Neutrophil (primary cell): ENCODE measurements around the gene TTC24.

Experiments
- H3K27ac ChIP-seq: fragments of 200-600 bp; sonication (generic); 2 replicates; pipeline ENCODE4 v1.5.1; 2016; ENCODE audit warnings: mild to moderate bottlenecking, moderate library complexity
- H3K27me3 ChIP-seq: fragments of 200-600 bp; sonication (generic); 2 replicates; pipeline ENCODE4 v1.6.0; 2016; ENCODE audit warnings: mild to moderate bottlenecking
- H3K36me3 ChIP-seq: fragments of 200-600 bp; sonication (generic); 2 replicates; pipeline ENCODE4 v1.5.1; 2017
- H3K4me1 ChIP-seq, 2 experiments: fragments of 200-600 bp in 1 of 2; sonication (generic) in 1 of 2; 1 replicate in 1 of 2; 2 replicates in 1 of 2; pipeline versions ENCODE4 v1.5.1 to v1.6.1; 2013 to 2016; ENCODE audit warnings: low read depth in 1 of 2, low read length in 1 of 2, mild to moderate bottlenecking in 1 of 2, moderate library complexity in 1 of 2; ENCODE audit not compliant: control insufficient read depth in 1 of 2, insufficient read depth in 1 of 2
- H3K4me3 ChIP-seq, 2 experiments: fragments of 200-600 bp in 1 of 2; sonication (generic) in 1 of 2; 1 replicate in 1 of 2; 2 replicates in 1 of 2; pipeline ENCODE4 v1.5.1; 2013 to 2016; ENCODE audit warnings: low read depth in 1 of 2, low read length in 1 of 2, mild to moderate bottlenecking in 1 of 2, moderate library complexity in 1 of 2
- H3K9me3 ChIP-seq: fragments of 200-600 bp; sonication (generic); 2 replicates; pipeline ENCODE4 v1.5.1; 2016
- TF ChIP-seq, protein P1 (sequence below): fragments of 200-600 bp; sonication (generic); IDR thresholded peaks from 2 replicates; pipeline ENCODE4 v1.5.1; 2016; ENCODE audit warnings: antibody characterized with exemption

Gene TTC24

DNA sequence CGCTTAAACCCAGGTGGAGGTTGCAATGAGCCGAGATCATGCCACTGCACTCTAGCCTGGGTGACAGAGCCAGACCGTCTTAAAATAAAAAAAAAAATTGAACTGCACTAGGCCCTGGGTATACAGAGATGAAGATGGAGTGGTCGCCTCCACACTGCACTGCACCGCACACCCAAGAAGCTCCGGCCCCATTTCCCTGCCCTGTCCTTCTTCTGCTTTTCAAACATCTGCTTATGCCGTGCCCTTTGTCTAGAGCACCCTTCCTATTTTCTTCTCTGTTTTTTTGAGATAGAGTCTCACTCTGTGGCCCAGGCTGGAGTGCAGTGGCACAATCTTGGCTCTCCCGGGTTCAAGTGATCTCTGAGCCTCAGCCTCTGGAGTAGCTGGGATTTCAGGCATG lies 24.6 kb upstream of the TTC24 start:
- Histone ChIP-seq H3K4me1 (peaks cover 0 to 2% of the 10 kb centered on the region in 2 experiments), H3K27ac (no peak overlapping the region), H3K9me3 (no peaks in the 10 kb centered on the region), H3K36me3 (peaks cover 57% of the 10 kb centered on the region), H3K27me3 (no peaks in the 10 kb centered on the region), H3K4me3 (no peak overlapping the region)
- TF ChIP-seq, protein P1, sequence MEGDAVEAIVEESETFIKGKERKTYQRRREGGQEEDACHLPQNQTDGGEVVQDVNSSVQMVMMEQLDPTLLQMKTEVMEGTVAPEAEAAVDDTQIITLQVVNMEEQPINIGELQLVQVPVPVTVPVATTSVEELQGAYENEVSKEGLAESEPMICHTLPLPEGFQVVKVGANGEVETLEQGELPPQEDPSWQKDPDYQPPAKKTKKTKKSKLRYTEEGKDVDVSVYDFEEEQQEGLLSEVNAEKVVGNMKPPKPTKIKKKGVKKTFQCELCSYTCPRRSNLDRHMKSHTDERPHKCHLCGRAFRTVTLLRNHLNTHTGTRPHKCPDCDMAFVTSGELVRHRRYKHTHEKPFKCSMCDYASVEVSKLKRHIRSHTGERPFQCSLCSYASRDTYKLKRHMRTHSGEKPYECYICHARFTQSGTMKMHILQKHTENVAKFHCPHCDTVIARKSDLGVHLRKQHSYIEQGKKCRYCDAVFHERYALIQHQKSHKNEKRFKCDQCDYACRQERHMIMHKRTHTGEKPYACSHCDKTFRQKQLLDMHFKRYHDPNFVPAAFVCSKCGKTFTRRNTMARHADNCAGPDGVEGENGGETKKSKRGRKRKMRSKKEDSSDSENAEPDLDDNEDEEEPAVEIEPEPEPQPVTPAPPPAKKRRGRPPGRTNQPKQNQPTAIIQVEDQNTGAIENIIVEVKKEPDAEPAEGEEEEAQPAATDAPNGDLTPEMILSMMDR, result no peak

DNA sequence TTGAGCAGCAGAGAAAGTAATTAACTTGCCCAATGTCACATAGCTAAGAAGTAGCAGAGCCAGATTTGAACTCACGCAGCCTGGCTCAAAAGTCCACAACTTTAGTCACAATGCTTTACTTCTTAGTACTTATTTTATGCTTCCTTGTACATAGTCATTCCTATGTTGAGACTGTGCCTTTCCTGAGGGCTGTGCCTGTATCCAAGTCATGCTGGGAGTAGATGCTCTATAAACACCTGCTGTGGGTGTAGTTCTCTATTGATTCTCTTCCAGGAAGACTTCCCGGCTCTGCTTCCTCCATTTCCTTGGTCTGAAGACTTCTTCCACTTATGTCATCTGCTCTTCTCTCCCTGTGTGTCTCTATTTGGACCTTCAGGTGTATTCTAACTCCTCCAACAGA lies 23.8 kb upstream of the TTC24 start:
- no peaks in the 10 kb centered on the region for H3K27me3 ChIP-seq
- peaks cover 0 to 2% of the 10 kb centered on the region in 2 experiments for H3K4me1 ChIP-seq
- no peaks in the 10 kb centered on the region for H3K9me3 ChIP-seq
- peaks cover 57% of the 10 kb centered on the region for H3K36me3 ChIP-seq
- H3K27ac ChIP-seq, result no peak overlapping the region
- no peak overlapping the region for H3K4me3 ChIP-seq
- TF ChIP-seq, protein P1, result no peak

DNA sequence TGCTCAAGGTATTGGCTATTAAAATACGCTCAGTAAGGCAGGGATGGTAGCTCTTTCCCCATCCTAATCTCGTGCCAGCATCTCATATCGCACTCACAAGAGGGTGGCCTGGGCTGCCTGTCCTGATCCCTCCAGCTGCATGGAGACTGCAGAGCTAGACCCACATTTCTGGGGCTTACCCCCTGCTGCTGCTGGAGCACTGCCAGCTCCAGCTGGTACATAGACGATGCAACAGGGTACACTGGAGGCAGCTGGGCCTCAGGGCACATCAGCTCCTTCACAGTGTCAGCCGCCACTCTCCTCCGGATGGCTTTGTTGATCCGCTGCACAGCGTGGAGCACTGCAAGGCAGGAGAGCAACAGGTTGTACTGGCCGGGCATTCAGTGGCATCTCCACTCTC lies 23.2 kb upstream of the TTC24 start:
- Histone ChIP-seq H3K4me1 (peaks cover 0 to 2% of the 10 kb centered on the region in 2 experiments), H3K4me3 (no peak overlapping the region), H3K36me3 (peaks cover 57% of the 10 kb centered on the region), H3K27ac (no peak overlapping the region), H3K27me3 (no peaks in the 10 kb centered on the region), H3K9me3 (no peaks in the 10 kb centered on the region)
- TF ChIP-seq, protein P1, result no peak

DNA sequence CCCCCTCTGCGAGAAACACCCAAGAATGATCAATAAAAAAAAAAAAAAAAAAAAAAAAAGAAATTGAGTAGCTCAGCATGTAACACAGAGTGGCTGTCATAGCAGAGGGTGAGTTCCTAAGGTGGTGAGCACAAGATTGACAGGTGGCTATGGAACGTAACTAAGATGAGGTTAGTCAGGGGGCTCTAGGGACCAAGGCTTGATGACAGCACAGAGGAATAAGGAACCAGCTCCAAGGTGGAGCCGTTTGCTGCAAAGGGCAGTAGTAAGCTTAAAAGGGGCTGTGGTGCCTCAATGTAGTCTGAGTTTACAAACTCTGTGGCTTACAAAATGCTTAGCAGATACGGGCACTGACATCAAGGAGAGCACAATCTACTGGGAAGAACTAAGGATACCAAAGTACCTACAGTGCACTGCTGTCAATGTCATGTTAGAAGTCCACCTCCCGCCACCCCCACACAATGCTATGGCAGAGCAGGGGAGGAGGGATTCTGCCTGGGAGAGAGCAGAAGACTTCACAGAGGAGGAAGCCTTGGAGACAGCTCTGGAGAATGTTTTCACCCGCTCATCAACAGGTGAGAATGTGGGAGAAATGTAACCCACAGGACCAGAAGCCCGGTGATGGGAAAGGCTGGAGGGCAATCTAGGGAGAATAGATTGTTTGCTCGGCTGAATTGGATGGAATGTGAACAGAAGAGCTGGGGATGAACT lies 20.3 kb upstream of the TTC24 start:
- H3K36me3 ChIP-seq, result peaks cover 75% of the 10 kb centered on the region
- TF ChIP-seq, protein P1, result no peak
- no peak overlapping the region for H3K27ac ChIP-seq
- H3K4me3 ChIP-seq, result no peak overlapping the region
- no peaks in the 10 kb centered on the region for H3K27me3 ChIP-seq
- H3K9me3 ChIP-seq, result no peaks in the 10 kb centered on the region
- H3K4me1 ChIP-seq, result no peaks in the 10 kb centered on the region

DNA sequence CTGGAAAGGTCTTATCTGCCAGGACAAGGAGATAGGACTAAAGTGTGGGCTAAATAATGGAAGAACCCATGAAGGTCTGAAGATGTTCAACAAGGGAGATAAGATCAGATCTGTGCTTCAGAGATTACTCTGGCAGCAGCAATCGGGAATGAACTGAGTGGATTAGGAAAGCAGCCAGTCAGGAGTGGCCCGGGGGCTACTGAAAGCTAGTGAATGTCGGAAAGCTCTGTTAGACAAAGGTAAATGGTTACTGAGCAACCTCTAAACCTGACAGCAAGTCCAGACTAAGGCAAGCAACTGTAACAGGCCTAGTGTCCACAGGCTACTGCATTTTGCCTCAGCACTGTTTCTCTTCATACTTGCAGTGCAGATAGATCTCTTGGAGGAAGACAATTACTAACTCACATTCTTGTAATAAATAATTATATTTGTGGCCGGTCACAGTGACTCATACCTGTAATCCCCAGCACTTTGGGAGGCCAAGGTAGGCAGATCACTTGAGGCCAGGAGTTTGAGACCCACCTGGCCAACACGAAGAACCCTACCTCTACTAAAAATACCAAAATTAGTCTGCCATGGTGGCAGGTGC lies 19.6 kb upstream of the TTC24 start:
- TF ChIP-seq, protein P1, result no peak
- Histone ChIP-seq H3K9me3 (no peaks in the 10 kb centered on the region), H3K36me3 (peaks cover 76% of the 10 kb centered on the region), H3K27ac (no peak overlapping the region), H3K4me1 (no peaks in the 10 kb centered on the region), H3K4me3 (no peak overlapping the region), H3K27me3 (no peaks in the 10 kb centered on the region)
